OCI-LY3 (cell line): ENCODE measurements around the gene FGGY.
"Not testable (repeated sequence)": the region's sequence is repeated elsewhere in the genome, so short reads cannot be mapped to it uniquely, and the experiment has no call there.

Experiments used
- H2AFZ ChIP-seq: fragments of 200-600, 300-600 bp; shearing (Covaris generic); 2 replicates; pipeline ENCODE4 v1.6.0; 2014; ENCODE audit warnings: antibody characterized with exemption, low read depth, low read length
- H3K27ac ChIP-seq: fragments of 200-600, 300-600 bp; sonication (generic); 2 replicates; pipeline ENCODE4 v1.5.1; 2014; ENCODE audit warnings: mild to moderate bottlenecking, low read length, moderate library complexity, mixed read lengths
- H3K27me3 ChIP-seq: fragments of 200-600, 300-600 bp; sonication (generic); 2 replicates; pipeline ENCODE4 v1.6.1; 2014; ENCODE audit warnings: low read depth, low read length, mixed read lengths
- H3K36me3 ChIP-seq: fragments of 200-600, 300-600 bp; sonication (generic); replicated peaks from 2 replicates; pipeline ENCODE3; 2014; ENCODE audit warnings: low read depth, low read length, mixed read lengths
- H3K4me1 ChIP-seq: fragments of 300-600, 200-600 bp; sonication (generic); 2 replicates; pipeline ENCODE4 v1.6.1; 2014; ENCODE audit warnings: low read length, mixed read lengths
- H3K4me2 ChIP-seq: fragments of 200-600, 300-600 bp; sonication (generic); 2 replicates; pipeline ENCODE4 v1.6.1; 2014; ENCODE audit warnings: low read length, mixed read lengths
- H3K4me3 ChIP-seq: fragments of 300-600, 200-600 bp; sonication (generic); 2 replicates; pipeline ENCODE4 v1.5.1; 2014; ENCODE audit warnings: antibody characterized with exemption, mild to moderate bottlenecking, low read length, moderate library complexity
- H3K79me2 ChIP-seq: fragments of 300-600, 200-600 bp; shearing (Covaris generic); 2 replicates; pipeline ENCODE4 v1.6.1; 2014; ENCODE audit warnings: mild to moderate bottlenecking, low read length, mixed read lengths
- H3K9ac ChIP-seq: fragments of 300-600, 200-600 bp; shearing (Covaris generic); 2 replicates; pipeline ENCODE4 v1.6.0; 2014; ENCODE audit warnings: mild to moderate bottlenecking, low read length, moderate library complexity
- H3K9me3 ChIP-seq: fragments of 200-600, 300-600 bp; shearing (Covaris generic); 2 replicates; pipeline ENCODE4 v1.6.1; 2014; ENCODE audit warnings: low read length, mixed read lengths; ENCODE audit not compliant: insufficient read depth
- H4K20me1 ChIP-seq: fragments of 200-600, 300-600 bp; sonication (generic); 2 replicates; pipeline ENCODE4 v1.6.1; 2016; ENCODE audit warnings: low read length, mixed read lengths; ENCODE audit not compliant: insufficient read depth
- EZH2phosphoT487 ChIP-seq: fragments of 200-600 bp; shearing (Covaris generic); IDR thresholded peaks from 2 replicates; pipeline ENCODE4 v1.6.1; 2018; ENCODE audit warnings: antibody characterized with exemption, mixed run types, low read depth
- TF ChIP-seq, protein P1 (sequence below): fragments of 200-600, 300-600 bp; sonication (generic); IDR thresholded peaks from 2 replicates; pipeline ENCODE4 v1.5.1; 2014; ENCODE audit warnings: antibody characterized with exemption, low read length, low read depth

FGGY gene

DNA sequence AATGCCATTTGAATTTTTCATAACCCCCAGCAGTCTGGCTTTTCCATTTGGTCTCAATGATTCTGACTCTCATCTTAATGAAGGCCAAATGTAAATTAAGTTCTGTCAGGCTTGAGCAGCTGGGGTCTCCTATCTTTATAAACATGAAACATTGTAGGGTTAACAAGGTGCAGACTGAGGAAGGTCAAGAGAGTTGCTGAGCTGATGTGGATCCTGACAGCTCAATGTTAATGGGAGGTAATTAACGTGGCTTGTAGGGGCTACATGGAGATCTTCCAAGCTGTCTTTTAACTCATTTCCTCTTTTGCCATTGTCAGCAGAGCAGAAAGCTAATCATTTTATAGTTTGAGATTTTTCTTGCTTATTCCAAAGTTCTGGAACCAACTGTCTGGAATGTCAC is 55.2 kb downstream of the FGGY start:
- no peak overlapping the region for H3K9ac ChIP-seq
- H3K4me2 ChIP-seq, result no peak overlapping the region
- no peak for TF ChIP-seq EZH2phosphoT487
- TF ChIP-seq, protein P1, sequence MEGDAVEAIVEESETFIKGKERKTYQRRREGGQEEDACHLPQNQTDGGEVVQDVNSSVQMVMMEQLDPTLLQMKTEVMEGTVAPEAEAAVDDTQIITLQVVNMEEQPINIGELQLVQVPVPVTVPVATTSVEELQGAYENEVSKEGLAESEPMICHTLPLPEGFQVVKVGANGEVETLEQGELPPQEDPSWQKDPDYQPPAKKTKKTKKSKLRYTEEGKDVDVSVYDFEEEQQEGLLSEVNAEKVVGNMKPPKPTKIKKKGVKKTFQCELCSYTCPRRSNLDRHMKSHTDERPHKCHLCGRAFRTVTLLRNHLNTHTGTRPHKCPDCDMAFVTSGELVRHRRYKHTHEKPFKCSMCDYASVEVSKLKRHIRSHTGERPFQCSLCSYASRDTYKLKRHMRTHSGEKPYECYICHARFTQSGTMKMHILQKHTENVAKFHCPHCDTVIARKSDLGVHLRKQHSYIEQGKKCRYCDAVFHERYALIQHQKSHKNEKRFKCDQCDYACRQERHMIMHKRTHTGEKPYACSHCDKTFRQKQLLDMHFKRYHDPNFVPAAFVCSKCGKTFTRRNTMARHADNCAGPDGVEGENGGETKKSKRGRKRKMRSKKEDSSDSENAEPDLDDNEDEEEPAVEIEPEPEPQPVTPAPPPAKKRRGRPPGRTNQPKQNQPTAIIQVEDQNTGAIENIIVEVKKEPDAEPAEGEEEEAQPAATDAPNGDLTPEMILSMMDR, result no peak
- H3K9me3 ChIP-seq, result no peaks in the 10 kb centered on the region
- H3K79me2 ChIP-seq, result no peaks in the 10 kb centered on the region
- no peaks in the 10 kb centered on the region for H3K27me3 ChIP-seq
- H3K27ac ChIP-seq, result no peak overlapping the region
- no peaks in the 10 kb centered on the region for H3K36me3 ChIP-seq
- no peak overlapping the region for H2AFZ ChIP-seq
- H4K20me1 ChIP-seq, result no peaks in the 10 kb centered on the region
- no peak overlapping the region for H3K4me3 ChIP-seq
- peaks cover 18% of the 10 kb centered on the region for H3K4me1 ChIP-seq

DNA sequence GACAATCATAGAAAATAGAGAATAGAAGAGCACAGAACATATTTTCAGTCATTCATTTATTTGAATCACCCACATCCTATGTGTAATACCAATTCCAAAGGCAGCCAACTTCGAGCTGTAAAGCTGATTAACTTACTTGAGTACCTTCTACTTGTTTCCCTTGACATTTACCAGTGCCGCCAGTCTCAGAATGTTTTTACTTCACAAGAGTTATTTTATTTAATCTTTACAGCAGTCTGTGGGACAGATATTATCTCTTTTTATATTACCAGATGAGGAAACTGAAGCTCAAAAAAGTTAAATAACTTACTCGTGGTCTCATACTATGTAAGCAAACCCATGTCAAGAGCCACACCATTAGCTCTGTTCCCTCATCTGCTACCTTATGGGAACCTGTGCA is 56.6 kb downstream of the FGGY start:
- Histone ChIP-seq H3K9ac (no peak overlapping the region), H3K36me3 (no peaks in the 10 kb centered on the region), H3K79me2 (no peaks in the 10 kb centered on the region), H3K27ac (no peak overlapping the region), H3K4me3 (no peak overlapping the region), H2AFZ (no peak overlapping the region), H3K27me3 (no peaks in the 10 kb centered on the region), H3K9me3 (no peaks in the 10 kb centered on the region), H3K4me1 (peaks cover 18% of the 10 kb centered on the region), H3K4me2 (no peak overlapping the region), H4K20me1 (no peaks in the 10 kb centered on the region)
- TF ChIP-seq, protein P1, result no peak
- TF ChIP-seq EZH2phosphoT487, result no peak

DNA sequence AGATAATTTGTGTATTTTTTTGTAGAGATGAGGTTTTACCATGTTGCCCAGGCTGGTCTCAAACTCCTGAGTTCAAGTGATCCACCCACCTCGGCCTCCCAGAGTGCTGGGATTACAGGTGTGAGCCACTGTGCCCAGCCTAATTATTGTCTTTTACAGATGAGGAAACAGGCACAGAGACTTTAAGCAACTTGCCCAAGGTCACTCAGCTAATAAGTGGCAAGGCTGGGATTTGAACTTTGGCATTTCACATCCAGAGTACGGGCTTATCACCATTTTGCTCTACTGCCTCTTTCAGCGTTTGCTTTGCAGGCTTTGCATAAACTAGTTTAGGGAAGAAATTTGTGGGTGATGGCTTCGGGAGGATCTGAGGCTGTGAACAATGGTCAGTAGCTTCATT is 57.3 kb downstream of the FGGY start:
- H3K79me2 ChIP-seq, H3K9me3 ChIP-seq, H3K27me3 ChIP-seq, H4K20me1 ChIP-seq, H3K4me3 ChIP-seq, H3K9ac ChIP-seq, H2AFZ ChIP-seq, H3K36me3 ChIP-seq, H3K27ac ChIP-seq, H3K4me2 ChIP-seq: not testable (repeated sequence)
- peaks cover 18% of the 10 kb centered on the region for H3K4me1 ChIP-seq

DNA sequence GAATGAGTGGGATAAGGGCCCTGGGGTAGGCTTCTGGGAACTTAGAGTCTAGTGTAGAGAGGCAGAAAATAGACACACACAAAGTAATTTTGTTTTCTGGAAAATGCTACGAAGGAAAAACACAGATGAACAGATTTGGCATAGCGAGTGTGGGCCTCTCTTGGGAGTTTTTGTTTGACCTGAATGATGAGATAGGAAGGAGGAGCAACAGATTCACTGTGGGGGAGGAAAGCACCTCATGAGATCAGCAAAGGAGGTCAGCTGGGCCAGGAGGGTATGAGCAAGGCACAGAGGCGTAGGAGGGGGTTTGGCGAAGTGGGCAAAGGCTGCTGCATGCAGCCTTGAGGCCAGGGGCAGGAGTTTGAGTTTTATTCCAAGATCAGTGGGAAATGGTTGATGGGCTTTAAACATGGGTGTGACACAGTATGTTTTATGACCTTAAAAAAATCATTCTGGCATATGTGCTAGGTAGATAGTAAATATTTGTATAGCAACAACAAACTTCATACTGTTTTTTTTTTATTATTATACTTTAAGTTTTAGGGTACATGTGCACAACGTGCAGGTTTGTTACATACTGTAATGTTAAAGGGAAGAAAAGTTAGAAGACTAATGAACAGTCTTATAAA is 57.9 kb downstream of the FGGY start:
- Histone ChIP-seq H3K4me3 (no peak overlapping the region), H3K9me3 (no peaks in the 10 kb centered on the region), H2AFZ (no peak overlapping the region), H3K27ac (no peak overlapping the region), H3K4me2 (no peak overlapping the region), H3K9ac (no peak overlapping the region), H4K20me1 (no peaks in the 10 kb centered on the region), H3K27me3 (no peaks in the 10 kb centered on the region), H3K79me2 (no peaks in the 10 kb centered on the region), H3K4me1 (peaks cover 18% of the 10 kb centered on the region), H3K36me3 (no peaks in the 10 kb centered on the region)
- TF ChIP-seq, protein P1, result no peak
- TF ChIP-seq EZH2phosphoT487, result no peak
